Measurements from ENCODE around the gene GNAT3. TPM values are rescaled to one million over a fixed set of nuclear protein-coding genes. Genes with fewer than 3 reads are reported as not detected.

The GNAT3 gene
- total and polyA plus RNA-seq, 4 donors, result 1.3 TPM; not detected in 3

DNA sequence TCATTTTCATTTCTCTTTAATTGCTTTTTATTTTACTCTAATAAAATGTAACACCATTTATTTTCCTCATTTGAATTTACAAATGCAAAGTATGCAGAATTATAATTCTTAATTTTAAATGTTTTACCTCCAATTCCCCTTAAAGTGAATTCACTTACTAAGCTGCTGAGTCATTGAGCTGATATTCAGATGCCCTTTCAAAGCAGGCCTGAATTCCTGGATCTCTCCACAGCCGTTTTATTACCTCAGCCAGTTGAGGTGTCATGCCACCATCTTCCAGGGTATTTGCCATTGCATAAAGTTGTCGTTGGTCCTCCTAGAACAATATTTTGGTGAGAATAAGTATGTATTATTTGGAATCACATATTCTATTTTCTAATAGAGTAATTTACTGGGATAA lies 33.2 kb downstream of the GNAT3 start:
- H3K4me1 ChIP-seq (ENCODE audit: control insufficient read depth in 1 of 2, insufficient read depth in 2 of 2, low read length in 2 of 2), result peaks cover 0 to 3% of the 10 kb centered on the region in 2 donors
- no peak for DNase-seq
- H3K27me3 ChIP-seq (ENCODE audit: control insufficient read depth in 1 of 2, insufficient read depth in 2 of 2, low read length in 1 of 2), result no peaks in the 10 kb centered on the region
- intact Hi-C loops (cut with DNase I), result no loop called here
- no peak overlapping the region for H3K4me3 ChIP-seq (ENCODE audit: low read length in 2 of 2)
- no peak overlapping the region for H3K27ac ChIP-seq (ENCODE audit: low read depth in 1 of 2, low read length in 2 of 2)
- ATAC-seq (ENCODE audit: low FRiP score), result no peak
- WGBS, 2 donors, result 67 to 73% methylated on average over 2 of the region's 2 CpGs
- H3K36me3 ChIP-seq (ENCODE audit: control insufficient read depth in 1 of 2, insufficient read depth in 2 of 2, low read length in 1 of 2), result no peaks in the 10 kb centered on the region
- no peaks in the 10 kb centered on the region for H3K9me3 ChIP-seq (ENCODE audit: control insufficient read depth, low read length)

GRCh38 chr7:80476035-80476434 lies 35.8 kb downstream of the GNAT3 start:
- H3K4me3 ChIP-seq (ENCODE audit: low read length in 2 of 2), result no peak overlapping the region
- no peaks in the 10 kb centered on the region for H3K36me3 ChIP-seq (ENCODE audit: control insufficient read depth in 1 of 2, insufficient read depth in 2 of 2, low read length in 1 of 2)
- intact Hi-C loops (cut with DNase I), result no loop called here
- no peak for DNase-seq
- H3K27ac ChIP-seq (ENCODE audit: low read depth in 1 of 2, low read length in 2 of 2), result no peak overlapping the region
- WGBS, 2 donors, result 71 to 91% methylated on average over 1 of the region's 1 CpG
- H3K4me1 ChIP-seq (ENCODE audit: control insufficient read depth in 1 of 2, insufficient read depth in 2 of 2, low read length in 2 of 2), result peaks cover 0 to under 1% of the 10 kb centered on the region in 2 donors
- no peaks in the 10 kb centered on the region for H3K27me3 ChIP-seq (ENCODE audit: control insufficient read depth in 1 of 2, insufficient read depth in 2 of 2, low read length in 1 of 2)
- H3K9me3 ChIP-seq (ENCODE audit: control insufficient read depth, low read length), result no peaks in the 10 kb centered on the region
- ATAC-seq (ENCODE audit: low FRiP score), result no peak

GRCh38 chr7:80475383-80475782 lies 36.5 kb downstream of the GNAT3 start:
- Histone ChIP-seq H3K27me3 (ENCODE audit: control insufficient read depth in 1 of 2, insufficient read depth in 2 of 2, low read length in 1 of 2) (no peaks in the 10 kb centered on the region), H3K4me1 (ENCODE audit: control insufficient read depth in 1 of 2, insufficient read depth in 2 of 2, low read length in 2 of 2) (no peaks in the 10 kb centered on the region), H3K27ac (ENCODE audit: low read depth in 1 of 2, low read length in 2 of 2) (no peak overlapping the region), H3K9me3 (ENCODE audit: control insufficient read depth, low read length) (no peaks in the 10 kb centered on the region), H3K4me3 (ENCODE audit: low read length in 2 of 2) (no peak overlapping the region), H3K36me3 (ENCODE audit: control insufficient read depth in 1 of 2, insufficient read depth in 2 of 2, low read length in 1 of 2) (no peaks in the 10 kb centered on the region)
- no peak for ATAC-seq (ENCODE audit: low FRiP score)
- intact Hi-C loops (cut with DNase I), result no loop called here
- 76% methylated on average over 3 of the region's 3 CpGs for WGBS, 2 donors
- DNase-seq, result no peak

GRCh38 chr7:80473751-80474150 lies 38.1 kb downstream of the GNAT3 start:
- ATAC-seq (ENCODE audit: low FRiP score) (no peak), DNase-seq (no peak)
- intact Hi-C loops (cut with DNase I), result no loop called here
- H3K9me3 ChIP-seq (ENCODE audit: control insufficient read depth, low read length), result no peaks in the 10 kb centered on the region
- H3K4me1 ChIP-seq (ENCODE audit: control insufficient read depth in 1 of 2, insufficient read depth in 2 of 2, low read length in 2 of 2), result no peaks in the 10 kb centered on the region
- H3K27me3 ChIP-seq (ENCODE audit: control insufficient read depth in 1 of 2, insufficient read depth in 2 of 2, low read length in 1 of 2), result no peaks in the 10 kb centered on the region
- 97 to 100% methylated on average over 1 of the region's 1 CpG for WGBS, 2 donors
- H3K27ac ChIP-seq (ENCODE audit: low read depth in 1 of 2, low read length in 2 of 2), result no peak overlapping the region
- H3K4me3 ChIP-seq (ENCODE audit: low read length in 2 of 2), result no peak overlapping the region
- no peaks in the 10 kb centered on the region for H3K36me3 ChIP-seq (ENCODE audit: control insufficient read depth in 1 of 2, insufficient read depth in 2 of 2, low read length in 1 of 2)

GRCh38 chr7:80472491-80473200 lies 39.2 kb downstream of the GNAT3 start:
- ATAC-seq (ENCODE audit: low FRiP score) (no peak), DNase-seq (no peak)
- no peaks in the 10 kb centered on the region for H3K36me3 ChIP-seq (ENCODE audit: control insufficient read depth in 1 of 2, insufficient read depth in 2 of 2, low read length in 1 of 2)
- H3K27me3 ChIP-seq (ENCODE audit: control insufficient read depth in 1 of 2, insufficient read depth in 2 of 2, low read length in 1 of 2), result no peaks in the 10 kb centered on the region
- WGBS, 2 donors, result 39 to 41% methylated on average over 4 of the region's 4 CpGs
- no peak overlapping the region for H3K4me3 ChIP-seq (ENCODE audit: low read length in 2 of 2)
- no peaks in the 10 kb centered on the region for H3K4me1 ChIP-seq (ENCODE audit: control insufficient read depth in 1 of 2, insufficient read depth in 2 of 2, low read length in 2 of 2)
- intact Hi-C loops (cut with DNase I), result no loop called here
- no peak overlapping the region for H3K27ac ChIP-seq (ENCODE audit: low read depth in 1 of 2, low read length in 2 of 2)
- H3K9me3 ChIP-seq (ENCODE audit: control insufficient read depth, low read length), result no peaks in the 10 kb centered on the region

GRCh38 chr7:80468931-80469714 lies 42.7 kb downstream of the GNAT3 start:
- WGBS, 2 donors, result 59 to 80% methylated on average over 3 of the region's 3 CpGs
- DNase-seq (no peak), ATAC-seq (ENCODE audit: low FRiP score) (no peak)
- no peaks in the 10 kb centered on the region for H3K27me3 ChIP-seq (ENCODE audit: control insufficient read depth in 1 of 2, insufficient read depth in 2 of 2, low read length in 1 of 2)
- no peaks in the 10 kb centered on the region for H3K36me3 ChIP-seq (ENCODE audit: control insufficient read depth in 1 of 2, insufficient read depth in 2 of 2, low read length in 1 of 2)
- H3K4me1 ChIP-seq (ENCODE audit: control insufficient read depth in 1 of 2, insufficient read depth in 2 of 2, low read length in 2 of 2), result no peaks in the 10 kb centered on the region
- H3K4me3 ChIP-seq (ENCODE audit: low read length in 2 of 2), result no peak overlapping the region
- no peaks in the 10 kb centered on the region for H3K9me3 ChIP-seq (ENCODE audit: control insufficient read depth, low read length)
- intact Hi-C loops (cut with DNase I), result no loop called here
- no peak overlapping the region for H3K27ac ChIP-seq (ENCODE audit: low read depth in 1 of 2, low read length in 2 of 2)

DNA sequence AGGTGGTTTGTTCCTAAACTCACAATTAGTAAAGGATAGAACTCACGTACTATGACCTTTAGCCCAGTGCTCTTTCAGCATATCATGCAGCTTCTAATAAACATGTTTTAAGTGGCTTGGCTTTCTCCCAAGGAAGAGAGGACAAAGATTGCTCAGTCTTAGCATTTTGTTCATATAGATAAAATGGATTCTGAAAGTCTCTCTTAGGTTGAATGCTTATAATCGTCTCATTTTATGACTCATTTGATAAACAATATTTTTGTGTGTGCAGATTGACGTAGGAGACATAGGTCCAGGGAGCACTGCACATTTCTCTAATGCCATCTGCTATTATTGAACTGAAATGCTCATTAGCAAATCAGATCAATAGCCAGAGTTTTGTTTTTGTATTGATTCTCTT lies 44.8 kb downstream of the GNAT3 start:
- Histone ChIP-seq H3K27ac (ENCODE audit: low read depth in 1 of 2, low read length in 2 of 2) (no peak overlapping the region), H3K36me3 (ENCODE audit: control insufficient read depth in 1 of 2, insufficient read depth in 2 of 2, low read length in 1 of 2) (no peaks in the 10 kb centered on the region), H3K9me3 (ENCODE audit: control insufficient read depth, low read length) (no peaks in the 10 kb centered on the region), H3K27me3 (ENCODE audit: control insufficient read depth in 1 of 2, insufficient read depth in 2 of 2, low read length in 1 of 2) (no peaks in the 10 kb centered on the region), H3K4me1 (ENCODE audit: control insufficient read depth in 1 of 2, insufficient read depth in 2 of 2, low read length in 2 of 2) (no peaks in the 10 kb centered on the region), H3K4me3 (ENCODE audit: low read length in 2 of 2) (no peak overlapping the region)
- no peak for ATAC-seq (ENCODE audit: low FRiP score)
- 56 to 60% methylated on average over 3 of the region's 3 CpGs for WGBS, 2 donors
- intact Hi-C loops (cut with DNase I), result no loop called here
- DNase-seq, result no peak

DNA sequence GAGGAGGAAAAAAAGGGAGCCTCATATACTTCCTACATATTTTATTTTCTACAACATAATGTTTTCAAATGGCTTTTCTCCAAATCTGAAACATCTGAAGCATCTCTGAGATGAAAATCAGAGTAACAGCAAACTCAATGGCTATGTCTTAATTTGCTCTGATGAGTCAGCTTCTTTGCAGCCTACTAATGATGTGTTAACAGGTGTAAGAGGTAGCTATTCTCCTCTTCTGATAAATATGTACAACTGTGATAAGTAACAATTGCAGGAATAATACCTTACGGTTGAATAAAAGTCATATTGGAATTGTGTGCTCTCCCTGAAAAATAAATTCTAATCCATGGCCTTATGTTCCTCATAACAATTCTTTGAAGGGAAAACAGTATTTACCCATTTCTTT lies 45.2 kb downstream of the GNAT3 start:
- intact Hi-C loops (cut with DNase I), result no loop called here
- WGBS, 2 donors, result 86 to 92% methylated on average over 1 of the region's 1 CpG

DNA sequence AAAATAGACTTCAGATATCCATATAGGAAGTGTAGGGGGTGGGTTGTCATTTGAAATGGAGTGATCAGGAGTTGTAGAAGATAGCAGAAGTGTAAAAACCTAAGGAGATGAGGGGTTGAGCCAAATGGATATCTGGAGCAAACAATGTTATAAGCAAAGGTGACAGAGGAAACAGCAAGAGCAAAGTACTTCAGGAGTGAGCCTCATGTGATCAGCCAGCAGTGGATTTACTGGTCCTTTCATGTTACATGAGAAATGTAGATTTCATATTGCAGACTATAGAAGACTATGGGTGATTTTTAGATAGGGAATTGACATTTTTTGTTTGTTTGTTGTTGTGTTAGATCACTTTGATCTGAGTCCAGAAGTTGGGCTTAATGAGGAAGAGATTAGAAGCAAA lies 47.7 kb downstream of the GNAT3 start:
- intact Hi-C loops (cut with DNase I), result no loop called here
- DNase-seq (no peak), ATAC-seq (ENCODE audit: low FRiP score) (no peak)
- H3K27me3 ChIP-seq (ENCODE audit: control insufficient read depth in 1 of 2, insufficient read depth in 2 of 2, low read length in 1 of 2), result no peaks in the 10 kb centered on the region
- H3K9me3 ChIP-seq (ENCODE audit: control insufficient read depth, low read length), result no peaks in the 10 kb centered on the region
- no peaks in the 10 kb centered on the region for H3K36me3 ChIP-seq (ENCODE audit: control insufficient read depth in 1 of 2, insufficient read depth in 2 of 2, low read length in 1 of 2)
- H3K4me1 ChIP-seq (ENCODE audit: control insufficient read depth in 1 of 2, insufficient read depth in 2 of 2, low read length in 2 of 2), result no peaks in the 10 kb centered on the region
- H3K4me3 ChIP-seq (ENCODE audit: low read length in 2 of 2), result no peak overlapping the region
- no peak overlapping the region for H3K27ac ChIP-seq (ENCODE audit: low read depth in 1 of 2, low read length in 2 of 2)

More for the DNA sequence above, 45.2 kb downstream of the GNAT3 start:
- Histone ChIP-seq H3K27me3 (ENCODE audit: control insufficient read depth in 1 of 2, insufficient read depth in 2 of 2, low read length in 1 of 2) (no peaks in the 10 kb centered on the region), H3K36me3 (ENCODE audit: control insufficient read depth in 1 of 2, insufficient read depth in 2 of 2, low read length in 1 of 2) (no peaks in the 10 kb centered on the region), H3K4me3 (ENCODE audit: low read length in 2 of 2) (no peak overlapping the region), H3K9me3 (ENCODE audit: control insufficient read depth, low read length) (no peaks in the 10 kb centered on the region), H3K4me1 (ENCODE audit: control insufficient read depth in 1 of 2, insufficient read depth in 2 of 2, low read length in 2 of 2) (no peaks in the 10 kb centered on the region), H3K27ac (ENCODE audit: low read depth in 1 of 2, low read length in 2 of 2) (no peak overlapping the region)
- ATAC-seq (ENCODE audit: low FRiP score) (no peak), DNase-seq (no peak)

Data from aorta (tissue), 5 donors.